ENCODE results near the gene CNIH3. TPM values are rescaled to one million over a fixed set of nuclear protein-coding genes. Genes with fewer than 3 reads are reported as not detected.

The CNIH3 gene
- total and polyA plus RNA-seq, 9 donors, result 3.8 to 11.8 (median 8.3) TPM

DNA sequence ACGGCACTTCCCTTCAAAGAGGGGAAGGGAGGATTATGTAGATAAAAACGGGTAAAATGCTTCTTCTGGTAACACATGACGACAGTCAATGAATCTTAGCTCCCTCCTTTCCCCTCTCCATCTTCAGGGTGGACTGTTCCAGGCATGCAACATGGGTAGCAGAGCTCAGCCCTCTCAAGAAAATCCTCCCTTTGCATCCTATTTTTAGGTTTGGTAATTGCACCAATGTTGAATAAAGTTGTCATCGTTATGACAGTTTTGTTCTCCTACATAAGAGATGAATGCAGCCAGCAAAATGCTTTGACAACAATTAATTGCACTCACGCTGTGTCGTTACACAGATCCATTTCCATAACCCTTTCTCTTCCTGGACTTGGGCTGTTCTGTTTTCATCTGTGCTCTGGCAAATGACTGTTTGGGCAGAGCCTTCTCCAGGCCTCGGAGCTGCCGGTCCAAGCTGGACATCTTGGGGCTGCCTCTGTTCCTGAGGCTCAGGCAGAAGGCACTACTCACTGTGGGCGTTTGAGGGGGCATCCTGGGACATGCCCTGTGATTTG is 127.6 kb downstream of the CNIH3 start:
- WGBS, 3 donors, result 56 to 70% (median 68%) methylated on average over 9 of the region's 9 CpGs
- no peak overlapping the region for H3K27ac ChIP-seq
- no peak overlapping the region for H3K4me3 ChIP-seq
- no peak for TF ChIP-seq POLR2A (IDR thresholded peaks at IDR 0.05)
- TF ChIP-seq EP300 (IDR thresholded peaks at IDR 0.05), result no peak
- TF ChIP-seq, protein P1, sequence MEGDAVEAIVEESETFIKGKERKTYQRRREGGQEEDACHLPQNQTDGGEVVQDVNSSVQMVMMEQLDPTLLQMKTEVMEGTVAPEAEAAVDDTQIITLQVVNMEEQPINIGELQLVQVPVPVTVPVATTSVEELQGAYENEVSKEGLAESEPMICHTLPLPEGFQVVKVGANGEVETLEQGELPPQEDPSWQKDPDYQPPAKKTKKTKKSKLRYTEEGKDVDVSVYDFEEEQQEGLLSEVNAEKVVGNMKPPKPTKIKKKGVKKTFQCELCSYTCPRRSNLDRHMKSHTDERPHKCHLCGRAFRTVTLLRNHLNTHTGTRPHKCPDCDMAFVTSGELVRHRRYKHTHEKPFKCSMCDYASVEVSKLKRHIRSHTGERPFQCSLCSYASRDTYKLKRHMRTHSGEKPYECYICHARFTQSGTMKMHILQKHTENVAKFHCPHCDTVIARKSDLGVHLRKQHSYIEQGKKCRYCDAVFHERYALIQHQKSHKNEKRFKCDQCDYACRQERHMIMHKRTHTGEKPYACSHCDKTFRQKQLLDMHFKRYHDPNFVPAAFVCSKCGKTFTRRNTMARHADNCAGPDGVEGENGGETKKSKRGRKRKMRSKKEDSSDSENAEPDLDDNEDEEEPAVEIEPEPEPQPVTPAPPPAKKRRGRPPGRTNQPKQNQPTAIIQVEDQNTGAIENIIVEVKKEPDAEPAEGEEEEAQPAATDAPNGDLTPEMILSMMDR (IDR thresholded peaks at IDR 0.05), result no peak
- DNase-seq, result no peak
- no peaks in the 10 kb centered on the region for H3K4me1 ChIP-seq (ENCODE audit: insufficient read depth)
- no peaks in the 10 kb centered on the region for H3K36me3 ChIP-seq
- H3K27me3 ChIP-seq, result no peaks in the 10 kb centered on the region
- H3K9me3 ChIP-seq, result no peaks in the 10 kb centered on the region
- intact Hi-C loops (cut with DNase I), result no loop called here

DNA sequence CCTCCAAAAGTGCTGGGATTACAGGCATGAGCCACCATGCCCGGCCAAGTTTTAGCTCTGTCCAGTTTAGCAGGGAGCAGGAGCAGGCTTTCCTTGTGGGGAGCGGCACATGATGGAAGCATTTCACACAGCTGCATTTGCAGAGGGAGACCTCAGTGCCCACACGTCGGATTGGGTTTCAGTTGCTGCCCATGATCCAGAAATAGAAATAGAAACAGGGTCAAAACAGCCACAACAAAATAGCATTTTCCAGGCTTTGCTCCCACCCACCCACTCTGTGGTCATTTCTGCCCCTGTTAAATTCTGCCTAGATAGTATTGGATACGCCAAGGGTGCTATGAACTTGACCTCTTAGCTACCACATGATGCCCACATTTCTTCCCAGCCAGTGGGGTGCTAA is 128.4 kb downstream of the CNIH3 start:
- Histone ChIP-seq H3K4me3 (no peak overlapping the region), H3K27ac (no peak overlapping the region), H3K27me3 (no peaks in the 10 kb centered on the region), H3K9me3 (no peaks in the 10 kb centered on the region), H3K36me3 (no peaks in the 10 kb centered on the region), H3K4me1 (ENCODE audit: insufficient read depth) (no peaks in the 10 kb centered on the region)
- DNase-seq, result no peak
- 69 to 79% (median 72%) methylated on average over 5 of the region's 5 CpGs for WGBS, 3 donors
- TF ChIP-seq EP300 (IDR thresholded peaks at IDR 0.05) (no peak), POLR2A (IDR thresholded peaks at IDR 0.05) (no peak)
- TF ChIP-seq, protein P1 (IDR thresholded peaks at IDR 0.05), result no peak
- intact Hi-C loops (cut with DNase I), result no loop called here

DNA sequence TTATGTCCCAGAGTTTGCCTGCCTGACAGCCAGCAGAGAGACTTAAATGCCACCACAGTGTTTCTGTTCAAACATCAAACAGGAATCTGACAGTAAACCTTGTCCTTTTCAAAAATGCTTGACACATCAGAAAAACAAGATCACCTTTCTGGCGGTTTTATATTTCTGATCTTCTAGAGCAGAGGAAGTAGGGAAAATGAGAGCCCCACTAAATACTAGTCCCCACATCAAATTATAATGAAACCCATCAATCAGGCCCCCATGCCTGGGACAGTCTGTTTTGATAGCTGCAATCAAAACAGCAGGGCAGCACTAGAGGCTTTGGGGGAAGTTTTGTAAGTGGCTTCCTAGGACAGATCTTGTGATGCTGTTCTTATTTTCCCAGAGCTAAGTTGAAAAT is 129.3 kb downstream of the CNIH3 start:
- no peaks in the 10 kb centered on the region for H3K27me3 ChIP-seq
- DNase-seq, result no peak
- H3K4me3 ChIP-seq, result no peak overlapping the region
- WGBS, 3 donors, result 80 to 98% (median 92%) methylated on average over 1 of the region's 1 CpG
- no peaks in the 10 kb centered on the region for H3K36me3 ChIP-seq
- H3K9me3 ChIP-seq, result no peaks in the 10 kb centered on the region
- no peak for TF ChIP-seq POLR2A (IDR thresholded peaks at IDR 0.05)
- intact Hi-C loops (cut with DNase I), result no loop called here
- H3K27ac ChIP-seq, result no peak overlapping the region
- H3K4me1 ChIP-seq (ENCODE audit: insufficient read depth), result no peaks in the 10 kb centered on the region

DNA sequence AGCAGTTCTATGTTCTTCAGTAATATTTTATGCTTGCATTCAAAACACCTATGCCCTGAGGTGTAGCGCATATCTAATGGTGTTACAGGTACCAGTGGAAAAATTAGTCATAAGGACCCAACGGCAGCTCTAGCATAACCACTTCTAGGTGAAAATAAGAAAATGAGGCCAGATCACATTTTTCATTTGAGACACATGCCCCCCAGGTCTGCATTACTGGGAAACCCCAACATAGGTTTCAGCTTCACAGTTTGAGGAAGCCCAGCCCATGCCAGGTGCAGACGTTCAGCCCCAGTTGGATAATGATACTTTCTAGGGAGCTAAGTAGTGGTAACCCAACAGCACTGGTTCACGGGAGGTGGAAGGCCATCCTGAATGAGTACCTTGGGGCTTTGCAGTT is 129.8 kb downstream of the CNIH3 start:
- Histone ChIP-seq H3K4me3 (no peak overlapping the region), H3K9me3 (no peaks in the 10 kb centered on the region), H3K36me3 (no peaks in the 10 kb centered on the region), H3K27ac (no peak overlapping the region), H3K4me1 (ENCODE audit: insufficient read depth) (no peaks in the 10 kb centered on the region), H3K27me3 (no peaks in the 10 kb centered on the region)
- TF ChIP-seq POLR2A (IDR thresholded peaks at IDR 0.05) (no peak), EP300 (IDR thresholded peaks at IDR 0.05) (no peak)
- TF ChIP-seq, protein P1 (IDR thresholded peaks at IDR 0.05), result no peak
- intact Hi-C loops (cut with DNase I), result no loop called here
- WGBS, 3 donors, result 85 to 93% (median 92%) methylated on average over 4 of the region's 4 CpGs
- DNase-seq, result no peak

DNA sequence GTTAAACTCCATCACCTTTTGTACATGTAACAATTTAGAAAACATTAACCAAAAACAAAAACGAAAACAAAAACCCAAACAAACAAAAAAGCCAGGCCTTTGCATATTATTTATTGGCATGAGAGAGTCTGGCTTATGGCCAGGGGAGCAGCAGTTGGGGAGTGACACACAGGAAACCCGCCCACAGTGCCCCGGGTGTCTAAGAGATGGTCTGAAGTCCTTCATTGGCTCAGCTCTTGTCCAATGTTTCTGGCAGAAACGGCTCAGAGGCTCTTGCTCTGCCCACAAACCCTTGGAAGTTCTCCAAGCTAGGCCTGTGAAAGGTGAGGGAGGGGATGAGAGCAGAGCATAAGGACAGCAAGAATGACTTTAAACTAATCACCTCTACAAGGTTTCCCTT is 131.5 kb downstream of the CNIH3 start:
- TF ChIP-seq POLR2A (IDR thresholded peaks at IDR 0.05), result no peak
- no peak for TF ChIP-seq EP300 (IDR thresholded peaks at IDR 0.05)
- TF ChIP-seq, protein P1 (IDR thresholded peaks at IDR 0.05), result no peak
- no peak for DNase-seq
- Histone ChIP-seq H3K27me3 (no peaks in the 10 kb centered on the region), H3K4me3 (no peak overlapping the region), H3K27ac (no peak overlapping the region), H3K36me3 (no peaks in the 10 kb centered on the region), H3K4me1 (ENCODE audit: insufficient read depth) (no peaks in the 10 kb centered on the region), H3K9me3 (no peaks in the 10 kb centered on the region)
- intact Hi-C loops (cut with DNase I), result no loop called here
- 29 to 36% (median 30%) methylated on average over 4 of the region's 4 CpGs for WGBS, 3 donors

All from ovary (tissue), 9 donors.